Mucosa of gallbladder (tissue), 1 donor: ENCODE results near the gene UBE2L3. TPM values are rescaled to one million over a fixed set of nuclear protein-coding genes. Genes with fewer than 3 reads are reported as not detected.
"Not testable (repeated sequence)": the region's sequence is repeated elsewhere in the genome, so short reads cannot be mapped to it uniquely, and the experiment has no call there.

Source experiments
- DNase-seq: peaks from one replicate; pipeline ENCODE4 v3.0.0-alpha.2; 2020; ENCODE audit warnings: low spot score
- total RNA-seq: library from RNA; stranded (reverse); gene quantifications from one replicate; pipeline ENCODE4 v1.2.1, GENCODE V29; 2021
- donor health status: DM: no; HTN: no; CAD: no.

Gene UBE2L3
- 55.4 TPM for total RNA-seq

DNA sequence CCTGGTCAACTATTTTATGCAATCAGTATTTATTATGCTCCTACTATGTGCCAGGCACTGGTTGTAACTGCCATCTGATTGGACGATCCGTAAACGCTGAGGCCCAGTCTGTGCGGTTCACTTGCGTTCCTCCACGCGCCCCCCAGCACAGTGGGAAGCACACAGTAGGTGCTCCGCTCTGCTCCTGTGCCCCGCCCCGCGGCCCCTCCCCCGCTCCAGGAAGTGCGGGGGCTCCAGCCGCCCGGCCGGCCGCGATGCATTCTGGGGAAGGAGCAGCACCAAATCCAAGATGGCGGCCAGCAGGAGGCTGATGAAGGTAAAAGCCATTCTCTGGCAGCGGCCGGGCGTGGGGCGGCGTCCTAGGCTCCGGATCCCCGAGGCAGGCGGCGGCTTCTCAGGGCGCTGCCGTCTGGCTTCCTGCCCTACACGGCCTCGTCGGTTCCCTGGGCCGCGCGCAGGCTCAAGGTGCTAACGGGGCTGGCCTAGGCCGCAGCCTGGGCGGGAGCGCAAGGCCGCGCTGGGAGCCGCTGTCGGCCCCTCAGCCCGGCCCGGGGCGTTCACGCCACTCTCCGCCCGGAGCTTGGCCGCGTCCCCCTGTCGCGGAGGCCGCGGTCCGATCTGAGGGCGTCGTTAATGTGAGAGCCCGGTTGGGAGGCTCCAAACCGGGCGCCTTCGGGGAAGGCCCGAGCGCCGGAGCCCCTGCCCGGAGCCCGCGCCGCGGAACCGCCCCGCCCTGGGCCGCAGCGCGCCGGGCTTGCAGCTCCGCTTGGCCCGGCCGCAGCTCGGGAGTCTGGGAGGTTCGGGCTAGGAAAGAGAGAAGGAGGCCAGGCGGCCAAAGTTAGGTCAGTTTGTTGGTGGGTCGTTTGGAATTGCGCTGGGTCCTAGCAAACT lies at the start of gene UBE2L3:
Gene UBE2L3, plus strand, starts transcription at position 259 of the 891 bp plus-strand sequence. Its CDS starts 31 bp downstream, at position 290.
- peak; percentile 81 for DNase-seq

DNA sequence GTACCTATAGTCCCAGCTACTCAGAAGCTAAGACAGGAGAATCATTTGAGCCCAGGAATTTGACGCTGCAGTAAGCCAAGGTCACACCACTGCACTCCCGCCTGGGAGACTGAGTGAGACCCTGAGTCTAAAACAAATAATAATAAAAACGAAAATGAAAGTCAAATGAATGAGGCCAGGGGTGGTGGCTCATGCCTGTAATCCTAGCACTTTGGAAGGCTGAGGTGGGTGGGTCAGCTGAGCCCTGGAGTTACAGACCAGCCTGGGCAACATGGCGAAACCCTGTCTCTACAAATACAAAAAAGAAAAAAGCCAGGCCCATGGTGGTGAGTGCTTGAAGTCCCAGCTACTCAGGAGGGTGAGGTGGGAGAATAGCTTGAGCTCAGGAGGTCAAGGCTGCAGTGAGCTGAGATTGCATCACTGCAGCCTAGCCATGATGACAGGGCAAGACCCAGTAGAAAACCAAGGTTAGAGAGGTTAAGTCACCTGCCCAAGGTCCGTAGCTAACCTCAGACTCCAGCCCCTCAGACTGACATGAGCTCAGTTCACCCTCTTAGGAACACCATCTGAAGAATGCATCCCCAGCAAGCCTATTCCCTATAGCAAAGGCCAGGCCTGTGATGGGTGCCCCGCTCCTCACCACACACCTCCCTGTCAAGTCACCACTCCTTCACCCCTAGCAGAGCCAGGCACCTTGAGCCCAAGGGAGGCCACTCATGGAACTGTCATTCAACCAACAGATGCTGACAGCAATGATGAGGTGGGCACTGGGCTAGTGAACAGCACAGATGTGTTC lies 40.6 kb upstream of the UBE2L3 start:
- DNase-seq: not testable (repeated sequence)

DNA sequence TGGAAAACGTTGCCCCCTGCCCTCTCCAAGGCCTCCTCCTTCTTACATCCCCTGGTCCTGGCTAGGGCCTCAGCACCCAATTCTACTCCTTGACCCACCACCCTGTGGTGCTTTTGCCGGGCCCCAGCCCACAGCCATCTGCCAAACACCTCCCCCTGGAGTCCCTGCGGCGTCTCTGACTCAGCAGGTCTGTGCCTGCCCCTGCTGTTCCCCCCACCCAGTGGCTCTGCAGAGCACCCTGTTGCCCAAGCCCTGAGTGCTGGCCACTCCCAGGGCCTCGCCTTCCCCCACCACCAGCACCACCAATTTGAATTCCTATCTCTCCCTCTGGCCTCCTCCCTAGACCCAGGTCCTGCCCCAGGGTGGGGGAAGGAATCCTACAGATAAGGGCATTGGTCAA lies 36.0 kb upstream of the UBE2L3 start:
- not testable (repeated sequence) for DNase-seq

DNA sequence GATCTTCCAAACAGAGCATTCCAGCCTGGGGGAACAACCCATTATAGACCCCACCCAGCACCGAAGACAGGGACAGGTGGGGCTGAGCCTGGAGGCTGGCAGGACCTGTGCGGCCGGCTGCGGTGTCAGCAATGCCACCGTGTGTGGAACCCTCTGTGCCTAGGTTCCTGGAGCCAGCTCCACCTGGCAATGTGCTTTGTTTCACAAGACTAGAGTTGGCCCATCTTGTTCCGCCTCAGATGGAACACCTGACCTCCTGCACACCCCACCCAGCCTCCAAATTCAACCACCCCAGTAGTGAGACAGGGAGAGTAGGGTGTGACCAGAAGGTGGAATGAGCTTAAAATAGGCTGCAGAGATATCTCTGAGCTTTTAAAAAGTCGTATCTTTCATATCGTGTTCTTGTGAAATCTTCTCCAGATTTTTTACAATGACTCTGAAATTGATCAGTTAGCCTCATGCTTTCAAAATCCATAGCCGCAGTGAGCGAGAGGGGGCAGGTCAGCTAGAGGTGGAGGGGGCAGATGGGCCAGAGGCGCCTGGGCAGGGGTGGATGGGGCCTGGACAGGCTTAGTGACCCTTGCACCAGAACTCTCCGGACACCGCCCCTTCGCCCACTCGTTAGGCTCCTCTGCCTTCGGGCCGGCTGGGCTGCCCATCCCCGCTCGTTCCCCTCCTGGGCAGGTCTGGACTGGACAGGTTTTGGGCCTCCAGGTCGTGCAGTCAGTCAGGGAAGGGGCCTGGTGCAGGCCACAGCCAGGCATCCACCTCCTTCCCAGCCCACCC lies 34.5 kb upstream of the UBE2L3 start:
- not testable (repeated sequence) for DNase-seq

DNA sequence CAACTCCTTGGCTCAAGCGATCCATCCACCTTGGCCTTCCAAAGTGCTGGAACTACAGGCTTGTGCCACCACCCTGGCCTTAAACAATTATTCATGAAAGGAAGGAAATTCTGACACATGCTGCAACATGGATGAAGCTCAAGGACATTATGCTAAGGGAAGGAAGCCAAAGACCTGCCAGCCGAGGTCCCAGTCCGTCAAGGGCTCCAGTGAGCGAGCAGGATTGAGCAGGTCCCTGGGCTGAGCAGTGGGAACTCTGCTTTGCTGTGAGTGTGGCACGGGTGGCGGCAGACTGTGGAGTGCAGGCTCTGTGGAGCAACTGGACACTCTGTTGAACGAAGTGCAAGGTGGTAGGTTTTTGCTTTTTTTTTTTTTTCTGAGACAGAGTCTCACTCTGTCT lies 27.7 kb upstream of the UBE2L3 start:
- DNase-seq: not testable (repeated sequence)

DNA sequence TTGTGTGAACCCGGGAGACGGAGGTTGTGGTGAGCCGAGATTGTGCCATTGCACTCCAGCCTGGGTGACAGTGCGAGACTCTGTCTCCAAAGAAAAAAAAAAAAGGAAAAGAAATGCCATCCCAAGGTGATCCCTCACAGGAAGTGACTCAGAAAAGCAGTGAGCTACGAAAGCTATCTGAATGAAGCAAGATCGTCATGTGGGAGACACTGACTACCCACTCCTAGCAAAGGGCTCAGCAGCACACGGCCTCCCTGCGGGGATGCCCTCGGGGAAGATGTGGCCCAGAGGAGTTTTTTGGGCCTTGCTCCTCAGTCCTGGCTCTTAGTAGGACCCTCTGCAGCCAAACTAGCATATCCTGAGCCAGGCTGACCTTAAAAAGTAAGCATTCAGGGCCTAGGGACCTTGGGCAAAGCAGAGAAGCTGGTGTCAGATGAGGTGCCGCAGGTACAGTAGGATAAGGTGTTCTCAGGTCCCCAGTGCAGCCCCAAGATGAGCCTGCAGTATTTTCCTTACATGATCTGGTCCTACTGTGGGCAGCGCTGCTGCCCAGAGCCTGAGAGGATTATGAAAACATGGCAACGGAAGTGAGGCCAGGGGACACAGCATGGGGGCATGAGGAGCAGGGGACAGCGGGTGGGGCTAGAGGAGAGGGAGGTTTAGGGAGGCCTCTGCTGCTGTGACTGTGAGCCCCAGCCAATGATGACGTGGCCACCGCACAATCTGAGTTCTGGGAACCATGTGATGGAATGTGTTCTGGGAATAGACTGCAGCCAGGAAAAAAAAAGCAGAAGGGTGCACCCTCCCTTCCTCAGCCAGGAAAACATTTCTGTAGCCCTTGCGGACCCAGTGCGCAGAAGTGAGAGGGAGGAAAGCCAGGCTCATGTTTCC lies 22.8 kb upstream of the UBE2L3 start:
- DNase-seq: not testable (repeated sequence)

DNA sequence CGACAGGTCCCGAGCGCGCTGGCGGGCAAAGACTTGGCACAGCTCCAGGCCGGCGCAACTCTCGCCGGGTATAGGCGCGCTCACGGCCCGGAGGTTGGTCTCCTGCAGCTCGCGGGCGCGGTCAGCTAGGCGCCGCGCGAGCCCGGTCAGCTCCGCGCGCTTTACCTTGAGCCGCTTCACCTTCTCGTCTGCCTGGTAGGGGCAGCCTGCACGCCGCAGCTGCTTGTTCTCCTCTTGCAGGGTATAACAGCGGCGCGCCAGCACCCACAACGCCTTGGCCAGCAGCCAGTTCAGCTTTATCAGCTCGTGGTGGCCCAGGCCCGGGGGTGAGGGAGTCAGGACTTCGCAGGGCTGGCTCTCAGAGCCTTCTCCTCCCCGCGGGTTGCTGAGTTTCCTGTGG lies 18.0 kb upstream of the UBE2L3 start:
- not testable (repeated sequence) for DNase-seq

DNA sequence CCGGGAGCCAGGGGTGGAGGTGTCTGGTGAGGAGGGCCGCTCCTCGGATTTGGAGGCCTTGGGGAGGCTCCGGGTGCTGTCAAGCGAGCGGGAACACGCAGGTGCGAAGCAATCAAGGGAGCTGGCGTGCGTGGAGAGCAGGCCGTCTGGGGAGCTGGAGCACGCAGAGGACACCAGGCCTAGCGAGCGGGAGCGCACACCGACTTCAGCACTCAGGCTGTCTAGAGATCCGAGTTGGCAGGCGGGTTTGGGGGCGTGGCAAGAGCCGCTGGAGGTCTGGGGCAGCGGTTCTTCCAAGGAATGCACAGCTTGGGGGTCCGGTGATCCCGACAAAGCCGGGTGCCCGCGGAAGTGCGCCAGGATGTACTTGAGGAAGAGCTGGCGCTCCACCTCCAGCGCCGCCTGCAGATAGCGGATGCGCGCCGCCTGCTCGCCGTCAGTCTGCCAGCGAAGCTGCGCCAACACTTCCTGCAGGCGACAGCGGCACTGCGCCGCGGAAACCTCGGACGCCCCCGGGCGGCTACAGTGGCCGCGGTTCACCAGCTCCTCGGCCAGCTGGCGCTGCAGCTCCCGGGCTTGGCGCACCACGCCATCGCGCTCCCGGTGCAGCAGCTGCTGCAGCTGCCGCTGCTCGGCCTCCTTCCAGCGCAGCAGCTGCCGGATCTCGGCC lies 17.4 kb upstream of the UBE2L3 start:
- DNase-seq: not testable (repeated sequence)

DNA sequence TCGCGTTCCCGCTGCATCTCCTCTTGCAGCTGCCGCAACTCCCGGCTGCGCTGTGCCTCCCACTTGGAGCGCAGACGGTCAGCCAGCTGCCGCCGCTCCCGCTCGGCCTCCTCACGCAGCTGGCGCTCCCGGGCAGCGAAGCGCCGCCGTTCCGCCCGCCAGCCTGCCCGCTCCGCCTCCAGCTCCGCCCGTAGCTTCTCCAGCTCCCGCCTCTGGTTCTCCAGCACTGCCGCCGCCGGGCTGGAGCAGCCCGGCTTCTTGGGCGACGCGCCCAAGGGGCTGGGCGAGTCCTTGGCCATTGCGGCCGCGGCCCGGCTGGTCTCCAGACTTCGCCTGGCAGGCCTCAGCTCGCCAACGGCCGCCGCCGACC lies 16.9 kb upstream of the UBE2L3 start:
- DNase-seq: not testable (repeated sequence)

DNA sequence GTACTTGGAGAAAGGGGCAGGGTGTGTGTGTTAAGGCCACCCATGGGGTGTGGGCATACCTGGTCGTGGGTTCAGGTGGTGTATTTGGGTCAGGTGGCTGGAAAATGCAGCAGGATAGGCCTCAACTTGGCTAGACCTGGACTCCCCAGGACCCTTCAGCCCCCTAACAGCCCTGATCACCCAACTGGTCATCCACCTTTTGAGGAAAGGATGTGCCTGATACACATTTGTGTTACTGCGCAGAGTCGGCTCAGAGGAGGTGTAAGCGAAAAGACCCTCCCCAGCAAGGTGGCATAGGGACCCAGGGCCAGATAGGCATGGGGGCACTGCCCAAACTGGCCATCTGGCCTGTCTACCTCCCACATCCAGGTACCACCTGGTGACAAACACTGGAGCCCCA lies 16.2 kb upstream of the UBE2L3 start, which contains the start of gene RIMBP3C:
Gene RIMBP3C, minus strand, starts transcription at position 101 of the 400 bp plus-strand sequence. CDS start 485 bp downstream, outside the sequence.
- DNase-seq: not testable (repeated sequence)

DNA sequence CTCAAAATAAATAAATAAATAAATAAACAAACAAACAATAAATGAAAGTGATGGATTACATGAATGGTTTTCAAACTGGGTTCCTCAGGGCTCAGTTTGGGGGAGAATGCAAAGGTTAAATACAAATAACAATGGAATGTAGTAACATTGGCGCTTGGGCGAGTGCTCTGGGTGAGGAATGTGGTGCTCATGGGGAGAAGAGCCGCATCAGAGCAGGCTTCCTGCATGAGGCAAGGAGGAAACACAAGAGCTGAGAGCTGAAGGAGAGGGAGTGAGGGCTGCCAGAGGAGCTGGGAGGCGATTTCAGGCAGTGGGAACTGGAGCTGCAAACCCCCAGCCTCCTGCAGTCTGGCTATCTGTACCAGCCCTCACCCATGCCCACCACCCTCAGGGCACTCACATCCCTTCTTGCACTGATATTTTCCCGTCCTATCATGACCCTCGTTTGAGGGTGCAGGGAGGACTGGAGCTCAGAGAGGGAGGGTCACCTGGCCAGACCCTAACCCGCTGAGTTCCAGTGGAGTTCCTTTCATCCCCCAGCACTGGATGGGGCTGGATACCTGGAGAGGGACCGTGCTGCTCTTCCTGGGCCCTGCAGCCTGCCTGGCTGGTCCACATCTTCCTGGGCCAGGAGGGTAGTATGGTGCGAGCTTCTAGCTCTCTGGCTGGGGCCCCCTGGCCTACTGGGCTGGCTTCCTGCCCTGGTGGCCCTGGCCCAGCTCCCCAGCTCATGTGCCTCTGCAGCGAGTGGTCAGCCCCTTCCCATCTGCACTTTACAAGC lies 8.0 kb upstream of the UBE2L3 start:
- not testable (repeated sequence) for DNase-seq

DNA sequence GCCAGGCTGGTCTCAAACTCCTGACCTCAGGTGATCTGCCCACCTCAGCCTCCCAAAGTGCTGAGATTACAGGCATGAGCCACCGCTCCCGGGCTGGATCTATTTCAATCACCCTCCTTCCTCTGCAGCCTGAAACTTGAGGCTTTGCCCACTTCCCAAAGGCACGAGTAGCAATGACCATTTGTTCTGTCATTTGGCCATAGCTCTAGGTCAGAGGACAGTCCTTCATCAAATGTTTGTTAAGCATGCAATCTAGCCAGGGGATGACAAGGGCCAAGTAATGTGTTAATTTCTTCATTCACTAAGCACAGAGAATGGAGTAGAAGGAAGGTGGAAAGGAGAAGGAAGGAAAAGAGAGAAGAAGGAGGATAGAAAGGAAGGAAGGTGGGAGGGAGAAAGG lies 6.9 kb upstream of the UBE2L3 start:
- DNase-seq: not testable (repeated sequence)

DNA sequence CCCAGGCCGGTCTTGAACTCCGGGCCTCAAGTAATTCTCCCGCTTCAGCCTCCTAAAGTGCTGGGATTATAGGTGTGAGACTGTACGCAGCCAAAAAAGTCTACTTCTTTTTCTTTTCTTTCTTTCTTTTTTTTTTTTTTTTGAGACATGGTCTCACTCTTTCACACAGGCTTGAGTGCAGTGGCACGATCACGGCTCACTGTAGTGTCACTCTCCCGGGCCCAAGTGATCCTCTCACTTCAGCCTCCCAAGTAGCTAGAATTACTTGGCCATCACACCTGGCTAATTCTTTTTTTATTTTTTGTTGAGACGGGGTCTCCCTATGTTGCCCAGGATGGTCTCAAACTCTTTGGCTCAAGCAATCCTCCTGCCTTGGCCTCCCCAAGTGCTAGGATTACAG lies 3.6 kb upstream of the UBE2L3 start:
- no peak for DNase-seq

DNA sequence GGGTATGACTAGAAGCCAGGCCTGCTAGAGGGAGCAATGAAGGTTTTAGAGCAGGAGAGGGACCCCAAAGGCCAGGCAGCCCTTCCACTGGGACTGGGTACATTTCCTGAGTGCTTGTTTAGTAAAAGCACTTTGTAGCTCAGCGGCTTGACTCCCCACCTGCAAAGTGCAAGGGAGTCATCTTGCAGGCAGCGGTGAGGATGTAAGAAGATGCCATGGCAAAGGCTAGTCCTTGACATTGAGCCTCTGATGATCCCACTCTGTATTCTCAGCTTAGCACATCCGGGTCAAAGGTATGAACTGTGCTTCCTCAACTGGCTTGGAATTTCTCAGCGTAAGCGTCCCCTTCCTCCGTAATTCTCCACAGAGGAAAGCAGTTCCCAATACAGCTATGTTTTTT lies 3.1 kb upstream of the UBE2L3 start:
- no peak for DNase-seq

DNA sequence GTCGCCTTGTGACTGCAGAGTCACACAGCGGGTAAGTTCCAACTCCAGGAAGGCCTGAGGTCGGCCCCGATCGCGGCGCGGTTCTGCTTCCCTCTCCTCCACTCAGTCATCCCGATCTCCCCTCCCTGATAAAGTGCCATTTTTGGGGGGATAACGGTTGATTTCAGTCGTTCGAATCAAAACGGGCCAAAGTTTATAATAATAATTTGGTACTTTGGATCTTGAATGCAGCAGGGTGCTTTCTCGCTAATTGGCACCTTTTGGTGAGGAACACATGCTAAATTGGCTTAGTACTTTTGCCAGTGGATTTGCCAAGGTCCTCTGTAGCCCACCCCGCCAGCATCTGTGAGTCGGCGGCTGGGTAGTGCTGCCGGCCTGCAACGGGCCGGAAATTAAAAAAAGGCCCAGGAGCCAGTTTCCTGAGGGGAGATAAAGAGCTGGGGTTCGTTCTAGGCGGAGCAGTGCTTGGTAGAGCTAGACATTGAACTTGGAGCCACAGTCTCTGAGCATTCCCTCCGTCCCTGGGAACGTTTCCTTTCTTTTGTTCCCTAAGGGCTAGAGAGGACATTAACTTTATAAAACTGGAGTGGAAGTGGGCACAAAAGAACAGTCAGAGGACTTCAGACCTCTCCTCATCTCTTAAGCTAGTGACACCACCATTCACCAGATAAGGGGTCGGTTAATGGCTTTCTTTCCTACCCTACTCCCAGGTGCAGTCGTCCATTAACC lies 997 bp downstream of the UBE2L3 start:
- no peak for DNase-seq

DNA sequence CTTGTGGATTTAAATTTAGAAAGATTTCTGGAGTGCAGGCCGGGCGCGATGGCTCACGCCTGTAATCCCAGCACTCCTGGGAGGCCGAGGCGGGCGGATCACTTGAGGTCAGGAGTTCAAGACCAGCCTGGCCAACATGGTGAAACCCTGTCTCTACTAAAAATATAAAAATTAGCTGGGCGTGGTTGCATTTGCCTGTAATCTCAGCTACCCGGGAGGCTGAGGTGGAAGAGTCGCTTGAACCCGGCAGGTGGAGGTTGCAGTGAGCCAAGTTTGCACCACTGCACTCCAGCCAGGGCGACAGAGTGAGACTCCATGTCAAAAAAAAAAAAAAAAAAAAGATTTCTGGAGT lies 1.5 kb downstream of the UBE2L3 start:
- not testable (repeated sequence) for DNase-seq

DNA sequence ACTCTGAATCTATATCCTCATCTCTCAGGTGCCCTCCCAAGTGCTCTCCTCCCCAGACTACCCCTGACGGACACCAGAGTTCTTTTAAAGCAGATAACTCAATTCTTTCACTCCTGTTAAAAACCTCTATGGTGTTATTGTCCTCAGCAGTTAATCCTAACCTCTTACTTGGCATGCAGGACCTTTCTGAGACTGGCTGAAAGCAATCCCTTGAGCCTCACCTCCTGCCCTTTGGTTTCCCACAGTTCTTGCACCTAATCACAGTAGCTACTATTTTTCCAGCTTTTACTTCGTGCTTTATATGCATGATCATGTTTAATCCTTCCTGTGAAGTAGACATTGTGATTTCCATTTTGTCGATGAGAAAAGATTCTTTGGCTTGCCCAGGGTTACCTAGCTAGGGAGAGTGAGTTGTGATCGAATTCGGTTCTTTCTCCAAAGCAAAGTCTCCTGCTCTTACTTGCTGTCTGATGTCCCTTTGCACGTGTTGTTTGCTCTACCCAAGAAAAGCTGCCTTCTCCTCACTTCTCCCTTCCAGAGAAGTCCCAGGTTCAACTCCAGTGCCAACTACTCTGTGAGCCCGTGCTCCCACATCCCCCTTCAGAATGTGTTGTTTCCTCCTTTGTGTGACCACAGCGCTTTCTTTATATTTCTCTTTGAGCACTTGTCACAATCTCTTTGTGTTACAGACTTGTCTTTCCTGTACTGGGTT lies 2.1 kb downstream of the UBE2L3 start:
- no peak for DNase-seq

DNA sequence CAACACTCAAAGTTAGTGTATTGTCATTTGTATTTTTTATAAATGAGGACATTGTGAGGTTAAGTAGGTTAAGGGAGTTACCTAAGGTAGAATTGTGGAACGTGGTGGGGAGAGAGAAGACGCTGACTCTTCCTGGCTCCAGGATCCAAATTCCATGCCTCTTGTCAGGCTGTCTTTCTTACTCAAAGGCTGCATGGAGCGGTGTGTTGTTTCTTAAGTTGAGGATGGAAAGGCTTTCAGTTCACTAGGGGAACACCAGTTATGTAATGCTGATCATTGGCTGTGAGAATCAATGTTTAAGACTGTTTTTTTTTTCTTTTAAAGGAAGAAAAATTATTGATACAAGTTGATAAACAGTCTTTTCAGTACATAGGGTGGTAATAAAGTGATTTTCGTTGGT lies 2.9 kb downstream of the UBE2L3 start:
- no peak for DNase-seq
